SK-N-SH (cell line): ENCODE data around the gene GPM6B. TPM values are rescaled to one million over a fixed set of nuclear protein-coding genes. Genes with fewer than 3 reads are reported as not detected.

Experiments
- CTCF ChIA-PET: fragments of 300-600, 350-600 bp; formaldehyde crosslinking; extraction: SDS; loops from one replicate; lab custom pipeline; 2021; lab: Yijun Ruan, JAX
- POLR2A ChIA-PET: fragments of 350-600 bp; sonication (Branson Sonifier 250); formaldehyde crosslinking; extraction: SDS; loops from one replicate; lab custom pipeline; 2020; ENCODE audit warnings: antibody characterized with exemption, inconsistent platforms; lab: Yijun Ruan, JAX
- DNase-seq: peaks from one replicate; pipeline ENCODE4 v3.0.0; 2012
- H2AFZ ChIP-seq: fragments of 200-600 bp; sonication (generic); 2 replicates; pipeline ENCODE4 v1.8.1; 2016; ENCODE audit warnings: antibody characterized with exemption, mild to moderate bottlenecking, low read depth
- H3F3A ChIP-seq: fragments of 200-600 bp; sonication (generic); replicated peaks from 2 replicates; pipeline ENCODE3; 2016; ENCODE audit warnings: antibody characterized with exemption, mild to moderate bottlenecking; ENCODE audit not compliant: insufficient read depth
- H3K27ac ChIP-seq, 2 experiments: fragments of 200-500 bp in 1 of 2; fragments of 200-600 bp in 1 of 2; sonication (Bioruptor generic) in 1 of 2; sonication (generic), shearing (Covaris generic) in 1 of 2; 2 replicates each; pipeline versions ENCODE4 v1.5.1 to v1.6.1; 2014 to 2016; ENCODE audit warnings: low read depth in 2 of 2, inconsistent platforms in 1 of 2, low read length in 1 of 2, mild to moderate bottlenecking in 1 of 2, mixed read lengths in 1 of 2
- H3K27me3 ChIP-seq: fragments of 200-600 bp; sonication (generic), shearing (Covaris generic); 2 replicates; pipeline ENCODE4 v1.6.1; 2016; ENCODE audit warnings: mixed run types; ENCODE audit not compliant: insufficient read depth
- H3K36me3 ChIP-seq, 2 experiments: fragments of 200-500 bp in 1 of 2; fragments of 200-600 bp in 1 of 2; sonication (Bioruptor generic) in 1 of 2; sonication (generic) in 1 of 2; replicated peaks in 1 of 2; 2 replicates each; pipeline versions ENCODE3 to v1.5.1; 2014 to 2016; ENCODE audit warnings: low read length in 1 of 2, mild to moderate bottlenecking in 1 of 2; ENCODE audit not compliant: insufficient read depth in 2 of 2, control insufficient read depth in 1 of 2
- H3K4me1 ChIP-seq, 2 experiments: fragments of 200-500 bp in 1 of 2; fragments of 200-600 bp in 1 of 2; sonication (Bioruptor generic) in 1 of 2; sonication (generic), shearing (Covaris generic) in 1 of 2; 2 replicates each; pipeline versions ENCODE4 v1.5.1 to v1.6.1; 2014 to 2016; ENCODE audit warnings: low read depth in 1 of 2, low read length in 1 of 2, mixed run types in 1 of 2; ENCODE audit not compliant: insufficient read depth in 2 of 2, control insufficient read depth in 1 of 2
- H3K4me2 ChIP-seq: fragments of 200-600 bp; sonication (generic), shearing (Covaris generic); 2 replicates; pipeline ENCODE4 v1.6.1; 2017; ENCODE audit warnings: mixed run types
- H3K4me3 ChIP-seq, 2 experiments: fragments of 200-500 bp in 1 of 2; fragments of 200-600 bp in 1 of 2; sonication (Bioruptor generic) in 1 of 2; sonication (generic), shearing (Covaris generic) in 1 of 2; 2 replicates each; pipeline versions ENCODE4 v1.5.1 to v1.8.1; 2014 to 2016; ENCODE audit warnings: low read depth in 2 of 2, inconsistent platforms in 1 of 2, low read length in 1 of 2, mild to moderate bottlenecking in 1 of 2, mixed read lengths in 1 of 2, moderate library complexity in 1 of 2
- H3K79me2 ChIP-seq: fragments of 200-600 bp; sonication (generic); 2 replicates; pipeline ENCODE4 v1.8.1; 2017; ENCODE audit warnings: mild to moderate bottlenecking; ENCODE audit not compliant: insufficient read depth
- H3K9ac ChIP-seq: fragments of 200-600 bp; sonication (generic); 2 replicates; pipeline ENCODE4 v1.6.1; 2017; ENCODE audit warnings: mixed run types
- H3K9me2 ChIP-seq: fragments of 200-600 bp; sonication (generic); 2 replicates; pipeline ENCODE4 v1.6.1; 2017; ENCODE audit warnings: mixed run types
- H3K9me3 ChIP-seq: fragments of 200-600 bp; sonication (generic); 2 replicates; pipeline ENCODE4 v1.6.1; 2017; ENCODE audit warnings: mixed run types, mild to moderate bottlenecking, moderate library complexity
- H4K20me1 ChIP-seq: fragments of 200-600 bp; sonication (generic); 2 replicates; pipeline ENCODE4 v1.6.1; 2017; ENCODE audit warnings: mild to moderate bottlenecking, mixed run types; ENCODE audit not compliant: insufficient read depth
- CHD2 ChIP-seq: fragments of 150-350 bp; IDR thresholded peaks from 2 replicates; pipeline ENCODE4 v1.6.1; 2018; ENCODE audit warnings: low read length; ENCODE audit not compliant: partially characterized antibody
- EZH2phosphoT487 ChIP-seq: fragments of 200-600 bp; sonication (generic); IDR thresholded peaks from 2 replicates; pipeline ENCODE4 v1.6.1; 2017; ENCODE audit warnings: low read depth, mixed run types, mild to moderate bottlenecking, antibody characterized with exemption, moderate library complexity, borderline replicate concordance
- NRF1 ChIP-seq: IDR thresholded peaks from 2 replicates; pipeline ENCODE4 v1.6.1; 2012; ENCODE audit warnings: low read depth, mild to moderate bottlenecking, low read length
- SIN3A ChIP-seq: IDR thresholded peaks from 2 replicates; pipeline ENCODE4 v1.6.1; 2012; ENCODE audit warnings: low read depth, mild to moderate bottlenecking, low read length, moderate library complexity, borderline replicate concordance
- TAF1 ChIP-seq: IDR thresholded peaks from 2 replicates; pipeline ENCODE4 v1.6.1; 2012; ENCODE audit warnings: low read depth, mild to moderate bottlenecking, low read length, moderate library complexity, borderline replicate concordance
- TEAD4 ChIP-seq: IDR thresholded peaks from 2 replicates; pipeline ENCODE4 v1.4.0; 2012; ENCODE audit warnings: mild to moderate bottlenecking, borderline replicate concordance; ENCODE audit not compliant: insufficient read depth
- YY1 ChIP-seq: IDR thresholded peaks from 2 replicates; pipeline ENCODE4 v1.4.0; 2012; ENCODE audit warnings: low read depth, mild to moderate bottlenecking
- WGBS: methylation state at CpG from one replicate; pipeline ENCODE4 v1.1.6; 2017; ENCODE audit warnings: low lambda C conversion rate; 5-methylcytosine and 5-hydroxymethylcytosine counted together
- polyA plus RNA-seq, 3 experiments: library from polyadenylated mRNA; depleted of rRNA; stranded (reverse); fragments of >200 nt; gene quantifications; 2 replicates each; pipeline ENCODE4 v1.2.3, GENCODE V29; 2012
- TF ChIP-seq, protein P1 (sequence below): IDR thresholded peaks from 2 replicates; pipeline ENCODE4; 2012
- TF ChIP-seq, protein P2 (sequence below): fragments of 200-600 bp; sonication (generic); IDR thresholded peaks from 2 replicates; pipeline ENCODE4 v1.6.1; 2017; ENCODE audit warnings: antibody characterized with exemption, mild to moderate bottlenecking, moderate library complexity
- TF ChIP-seq, protein P3 (sequence below): fragments of 150-350 bp; IDR thresholded peaks from 2 replicates; pipeline ENCODE4 v1.6.1; 2016; ENCODE audit warnings: mild to moderate bottlenecking, low read depth, low read length
- TF ChIP-seq, protein P4 (sequence below): fragments of 150-350 bp; IDR thresholded peaks from 2 replicates; pipeline ENCODE4 v1.6.1; 2017; ENCODE audit warnings: antibody characterized with exemption, low read length, low read depth, borderline replicate concordance
- TF ChIP-seq, protein P5 (sequence below): IDR thresholded peaks from 2 replicates; pipeline ENCODE4 v1.4.0; 2012; ENCODE audit warnings: low read depth

The GPM6B gene
- polyA plus RNA-seq, 1 of the 3 experiments (the other 2 are of a cell fraction) = 1.2 TPM

DNA sequence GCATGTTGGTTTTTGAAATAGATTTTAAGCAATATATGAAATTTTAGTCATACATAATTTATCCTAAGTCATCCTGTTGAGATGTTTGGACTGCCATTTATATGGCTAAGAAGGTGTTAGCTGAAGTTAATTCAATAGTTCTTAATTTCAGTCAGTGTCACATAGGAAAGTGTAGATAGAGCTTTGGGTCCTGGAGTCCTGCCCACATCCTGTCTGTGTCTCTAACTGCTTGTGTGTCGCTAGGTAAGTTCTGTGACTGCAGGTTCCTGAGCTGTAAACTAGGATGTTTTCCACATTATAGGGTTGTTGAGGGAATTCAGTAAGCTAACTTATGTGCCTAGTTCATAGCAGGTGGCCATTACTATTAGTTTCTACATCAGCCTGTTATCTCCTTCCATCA, 61.6 kb downstream of the GPM6B start:
- H3K79me2 ChIP-seq = no peaks in the 10 kb centered on the region
- H3K9me2 ChIP-seq = no peaks in the 10 kb centered on the region
- H3K4me1 ChIP-seq = no peaks in the 10 kb centered on the region
- no peaks in the 10 kb centered on the region for H3K27me3 ChIP-seq
- CTCF ChIA-PET = interaction anchor here (0.7 to 1.6 kb wide), 2 partner anchors 20 to 96 kb away, joined by 3 to 4 read pairs; no protein-coding TSS in a partner anchor
- H3K36me3 ChIP-seq = peaks cover 68 to 80% of the 10 kb centered on the region in 2 experiments
- no peak overlapping the region for H3K4me2 ChIP-seq
- H3F3A ChIP-seq = peaks cover 3% of the 10 kb centered on the region
- no peaks in the 10 kb centered on the region for H3K9me3 ChIP-seq
- no peak overlapping the region for H3K27ac ChIP-seq
- 100% methylated on average over 1 of the region's 1 CpG for WGBS
- H2AFZ ChIP-seq = no peak overlapping the region
- POLR2A ChIA-PET = no interaction called here
- no peak for TF ChIP-seq TEAD4
- TF ChIP-seq NRF1 = no peak
- TF ChIP-seq, protein P1, sequence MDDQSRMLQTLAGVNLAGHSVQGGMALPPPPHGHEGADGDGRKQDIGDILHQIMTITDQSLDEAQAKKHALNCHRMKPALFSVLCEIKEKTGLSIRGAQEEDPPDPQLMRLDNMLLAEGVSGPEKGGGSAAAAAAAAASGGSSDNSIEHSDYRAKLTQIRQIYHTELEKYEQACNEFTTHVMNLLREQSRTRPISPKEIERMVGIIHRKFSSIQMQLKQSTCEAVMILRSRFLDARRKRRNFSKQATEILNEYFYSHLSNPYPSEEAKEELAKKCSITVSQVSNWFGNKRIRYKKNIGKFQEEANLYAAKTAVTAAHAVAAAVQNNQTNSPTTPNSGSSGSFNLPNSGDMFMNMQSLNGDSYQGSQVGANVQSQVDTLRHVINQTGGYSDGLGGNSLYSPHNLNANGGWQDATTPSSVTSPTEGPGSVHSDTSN = no peak
- TF ChIP-seq CHD2 = no peak
- TF ChIP-seq, protein P2, sequence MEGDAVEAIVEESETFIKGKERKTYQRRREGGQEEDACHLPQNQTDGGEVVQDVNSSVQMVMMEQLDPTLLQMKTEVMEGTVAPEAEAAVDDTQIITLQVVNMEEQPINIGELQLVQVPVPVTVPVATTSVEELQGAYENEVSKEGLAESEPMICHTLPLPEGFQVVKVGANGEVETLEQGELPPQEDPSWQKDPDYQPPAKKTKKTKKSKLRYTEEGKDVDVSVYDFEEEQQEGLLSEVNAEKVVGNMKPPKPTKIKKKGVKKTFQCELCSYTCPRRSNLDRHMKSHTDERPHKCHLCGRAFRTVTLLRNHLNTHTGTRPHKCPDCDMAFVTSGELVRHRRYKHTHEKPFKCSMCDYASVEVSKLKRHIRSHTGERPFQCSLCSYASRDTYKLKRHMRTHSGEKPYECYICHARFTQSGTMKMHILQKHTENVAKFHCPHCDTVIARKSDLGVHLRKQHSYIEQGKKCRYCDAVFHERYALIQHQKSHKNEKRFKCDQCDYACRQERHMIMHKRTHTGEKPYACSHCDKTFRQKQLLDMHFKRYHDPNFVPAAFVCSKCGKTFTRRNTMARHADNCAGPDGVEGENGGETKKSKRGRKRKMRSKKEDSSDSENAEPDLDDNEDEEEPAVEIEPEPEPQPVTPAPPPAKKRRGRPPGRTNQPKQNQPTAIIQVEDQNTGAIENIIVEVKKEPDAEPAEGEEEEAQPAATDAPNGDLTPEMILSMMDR = no peak
- TF ChIP-seq YY1 = no peak
- no peak for TF ChIP-seq EZH2phosphoT487
- TF ChIP-seq SIN3A = no peak
- TF ChIP-seq, protein P3, sequence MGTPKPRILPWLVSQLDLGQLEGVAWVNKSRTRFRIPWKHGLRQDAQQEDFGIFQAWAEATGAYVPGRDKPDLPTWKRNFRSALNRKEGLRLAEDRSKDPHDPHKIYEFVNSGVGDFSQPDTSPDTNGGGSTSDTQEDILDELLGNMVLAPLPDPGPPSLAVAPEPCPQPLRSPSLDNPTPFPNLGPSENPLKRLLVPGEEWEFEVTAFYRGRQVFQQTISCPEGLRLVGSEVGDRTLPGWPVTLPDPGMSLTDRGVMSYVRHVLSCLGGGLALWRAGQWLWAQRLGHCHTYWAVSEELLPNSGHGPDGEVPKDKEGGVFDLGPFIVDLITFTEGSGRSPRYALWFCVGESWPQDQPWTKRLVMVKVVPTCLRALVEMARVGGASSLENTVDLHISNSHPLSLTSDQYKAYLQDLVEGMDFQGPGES = no peak
- TF ChIP-seq TAF1 = no peak
- TF ChIP-seq, protein P4, sequence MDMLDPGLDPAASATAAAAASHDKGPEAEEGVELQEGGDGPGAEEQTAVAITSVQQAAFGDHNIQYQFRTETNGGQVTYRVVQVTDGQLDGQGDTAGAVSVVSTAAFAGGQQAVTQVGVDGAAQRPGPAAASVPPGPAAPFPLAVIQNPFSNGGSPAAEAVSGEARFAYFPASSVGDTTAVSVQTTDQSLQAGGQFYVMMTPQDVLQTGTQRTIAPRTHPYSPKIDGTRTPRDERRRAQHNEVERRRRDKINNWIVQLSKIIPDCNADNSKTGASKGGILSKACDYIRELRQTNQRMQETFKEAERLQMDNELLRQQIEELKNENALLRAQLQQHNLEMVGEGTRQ = no peak
- TF ChIP-seq, protein P5, sequence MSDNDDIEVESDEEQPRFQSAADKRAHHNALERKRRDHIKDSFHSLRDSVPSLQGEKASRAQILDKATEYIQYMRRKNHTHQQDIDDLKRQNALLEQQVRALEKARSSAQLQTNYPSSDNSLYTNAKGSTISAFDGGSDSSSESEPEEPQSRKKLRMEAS = no peak
- no peak overlapping the region for H3K4me3 ChIP-seq
- H3K9ac ChIP-seq = no peak overlapping the region
- H4K20me1 ChIP-seq = no peaks in the 10 kb centered on the region
- DNase-seq = no peak
